LNCaP clone FGC (cell line): ENCODE measurements around the gene RABGEF1.
"Not testable (repeated sequence)": the region's sequence is repeated elsewhere in the genome, so short reads cannot be mapped to it uniquely, and the experiment has no call there.

Experiments used
- DNase-seq: peaks from one replicate; pipeline ENCODE4 v3.0.0-alpha.2; 2011; ENCODE audit warnings: low read depth
- H3K4me3 ChIP-seq: 2 replicates; pipeline ENCODE4 v1.5.1; 2011; ENCODE audit warnings: mild to moderate bottlenecking, low read depth, low read length, control low read depth
- CTCF ChIP-seq: IDR thresholded peaks from 2 replicates; pipeline ENCODE4 v1.5.1; 2012; ENCODE audit warnings: mild to moderate bottlenecking; ENCODE audit not compliant: control insufficient read depth, insufficient read depth; ENCODE audit errors: extremely low read depth

The RABGEF1 gene

GRCh38 chr7:66790725-66791124 is 50.2 kb downstream of the RABGEF1 start:
- no peak for TF ChIP-seq CTCF
- no peak for DNase-seq
- H3K4me3 ChIP-seq = no peak overlapping the region

- no peak overlapping the region for H3K4me3 ChIP-seq
- no peak for TF ChIP-seq CTCF
- DNase-seq = no peak
Observed at GRCh38 chr7:66800591-66800990, 60.1 kb downstream of the RABGEF1 start.

- DNase-seq = no peak
- TF ChIP-seq CTCF = peak; percentile 11; the same call in 1 of the 2 replicates
- H3K4me3 ChIP-seq = no peak overlapping the region
Observed at GRCh38 chr7:66804001-66804400, 63.5 kb downstream of the RABGEF1 start.

GRCh38 chr7:66807736-66808135 is 67.2 kb downstream of the RABGEF1 start:
- TF ChIP-seq CTCF = no peak
- H3K4me3 ChIP-seq = no peak overlapping the region
- DNase-seq = no peak

- DNase-seq = no peak
Observed at GRCh38 chr7:66810716-66811115, 70.2 kb downstream of the RABGEF1 start.

GRCh38 chr7:66815186-66815875 is 74.8 kb downstream of the RABGEF1 start:
- not testable (repeated sequence) for H3K4me3 ChIP-seq, DNase-seq

More at GRCh38 chr7:66810716-66811115, 70.2 kb downstream of the RABGEF1 start:
- H3K4me3 ChIP-seq = no peak overlapping the region
- TF ChIP-seq CTCF = no peak

GRCh38 chr7:66815951-66816350 is 75.4 kb downstream of the RABGEF1 start:
- no peak overlapping the region for H3K4me3 ChIP-seq
- no peak for TF ChIP-seq CTCF
- no peak for DNase-seq

GRCh38 chr7:66816658-66817057 is 76.1 kb downstream of the RABGEF1 start:
- not testable (repeated sequence) for H3K4me3 ChIP-seq, DNase-seq

GRCh38 chr7:66817208-66817795 is 76.8 kb downstream of the RABGEF1 start:
- not testable (repeated sequence) for H3K4me3 ChIP-seq

GRCh38 chr7:66817956-66818355 is 77.4 kb downstream of the RABGEF1 start:
- not testable (repeated sequence) for H3K4me3 ChIP-seq, DNase-seq

More at GRCh38 chr7:66817208-66817795, 76.8 kb downstream of the RABGEF1 start:
- not testable (repeated sequence) for DNase-seq
